IMR-90 (cell line): Measurements from ENCODE around the gene SF3B2. TPM values are rescaled to one million over a fixed set of nuclear protein-coding genes. Genes with fewer than 3 reads are reported as not detected.

Experiments used
- ATAC-seq: fragments of 200-7000 bp; cut with Tn5 transposase; 2 replicates; pipeline ENCODE4 v1.9.1; 2020; ENCODE audit warnings: low read depth, mild to moderate bottlenecking, moderate library complexity
- BruUV-seq: library from RNA; stranded (reverse); fragments of 400-500 nt; replicated peaks from 2 replicates; lab custom pipeline; 2021; lab: Mats Ljungman, UMichigan
- CTCF ChIA-PET: fragments of 300-600 bp; formaldehyde crosslinking; extraction: SDS; loops from one replicate; lab custom pipeline; 2021; ENCODE audit warnings: antibody characterized with exemption; lab: Yijun Ruan, JAX
- POLR2A ChIA-PET: fragments of 300-600 bp; sonication (Branson Sonifier 250); formaldehyde crosslinking; loops from one replicate; lab custom pipeline; 2022; ENCODE audit warnings: antibody characterized with exemption; ENCODE audit not compliant: unreplicated experiment; lab: Charles Lee
- DNase-seq: peaks from one replicate; pipeline ENCODE4 v3.0.0; 2013
- H2AFZ ChIP-seq: replicated peaks from 2 replicates; pipeline ENCODE3; 2013; ENCODE audit warnings: low read length, mild to moderate bottlenecking; ENCODE audit not compliant: poor library complexity
- H2AK5ac ChIP-seq: 2 replicates; pipeline ENCODE4 v1.6.1; 2013; ENCODE audit warnings: low read depth, low read length, inconsistent platforms
- H2AK9ac ChIP-seq: replicated peaks from 2 replicates; pipeline ENCODE3; 2013; ENCODE audit warnings: mild to moderate bottlenecking, low read depth, low read length, moderate library complexity; ENCODE audit not compliant: poor library complexity
- H2BK120ac ChIP-seq: 2 replicates; pipeline ENCODE4 v1.6.1; 2013; ENCODE audit warnings: low read depth, low read length, inconsistent platforms
- H2BK15ac ChIP-seq: 3 replicates; pipeline ENCODE4 v1.6.1; 2013; ENCODE audit warnings: low read depth, low read length, inconsistent platforms
- H2BK20ac ChIP-seq: 2 replicates; pipeline ENCODE4 v1.6.1; 2013; ENCODE audit warnings: low read depth, mild to moderate bottlenecking, inconsistent platforms, low read length, moderate library complexity
- H2BK5ac ChIP-seq: 2 replicates; pipeline ENCODE4 v1.6.1; 2013; ENCODE audit warnings: mild to moderate bottlenecking, low read depth, low read length, inconsistent platforms; ENCODE audit not compliant: poor library complexity, severe bottlenecking
- H3K14ac ChIP-seq: replicated peaks from 2 replicates; pipeline ENCODE4 v1.6.1; 2013; ENCODE audit warnings: low read depth, low read length, inconsistent platforms
- H3K18ac ChIP-seq: 2 replicates; pipeline ENCODE4 v1.6.1; 2013; ENCODE audit warnings: low read depth, low read length, control low read depth
- H3K23ac ChIP-seq: 2 replicates; pipeline ENCODE4 v1.6.1; 2013; ENCODE audit warnings: low read depth, low read length, inconsistent platforms
- H3K27ac ChIP-seq: 2 replicates; pipeline ENCODE4 v1.5.1; 2013; ENCODE audit warnings: mild to moderate bottlenecking, control low read depth, low read length; ENCODE audit not compliant: insufficient read depth
- H3K27me3 ChIP-seq: 2 replicates; pipeline ENCODE4 v1.6.1; 2013; ENCODE audit warnings: low read length; ENCODE audit not compliant: control insufficient read depth, insufficient read depth
- H3K36me3 ChIP-seq: 2 replicates; pipeline ENCODE4 v1.6.1; 2013; ENCODE audit warnings: low read length, mixed read lengths; ENCODE audit not compliant: control insufficient read depth, insufficient read depth
- H3K4ac ChIP-seq: 2 replicates; pipeline ENCODE4 v1.6.1; 2013; ENCODE audit warnings: low read depth, low read length, inconsistent platforms
- H3K4me1 ChIP-seq: 2 replicates; pipeline ENCODE4 v1.6.1; 2013; ENCODE audit warnings: low read length, mixed read lengths; ENCODE audit not compliant: control insufficient read depth, insufficient read depth
- H3K4me2 ChIP-seq: 2 replicates; pipeline ENCODE4 v1.6.1; 2013; ENCODE audit warnings: low read depth, mild to moderate bottlenecking, control low read depth, low read length, moderate library complexity
- H3K4me3 ChIP-seq: 2 replicates; pipeline ENCODE4 v1.5.1; 2013; ENCODE audit warnings: low read depth, mild to moderate bottlenecking, control low read depth, low read length, moderate library complexity; ENCODE audit not compliant: insufficient read depth
- H3K56ac ChIP-seq: 2 replicates; pipeline ENCODE4 v1.6.1; 2013; ENCODE audit warnings: low read length, inconsistent platforms; ENCODE audit not compliant: insufficient read depth; ENCODE audit errors: extremely low read depth
- H3K79me1 ChIP-seq, 2 experiments: 2 replicates each; pipeline ENCODE4 v1.6.1; 2013; ENCODE audit warnings: low read length in 2 of 2, inconsistent platforms in 1 of 2, low read depth in 1 of 2
- H3K9ac ChIP-seq: 2 replicates; pipeline ENCODE4 v1.6.1; 2013; ENCODE audit warnings: low read depth, low read length, control low read depth
- H3K9me1 ChIP-seq: 2 replicates; pipeline ENCODE4 v1.6.1; 2013; ENCODE audit warnings: low read length, inconsistent platforms; ENCODE audit not compliant: insufficient read depth
- H3K9me3 ChIP-seq: 2 replicates; pipeline ENCODE4 v1.6.1; 2013; ENCODE audit warnings: low read length; ENCODE audit not compliant: control insufficient read depth, insufficient read depth
- H4K20me1 ChIP-seq: 2 replicates; pipeline ENCODE4 v1.6.1; 2013; ENCODE audit warnings: low read length, inconsistent platforms; ENCODE audit not compliant: insufficient read depth
- H4K5ac ChIP-seq: 2 replicates; pipeline ENCODE4 v1.6.1; 2013; ENCODE audit warnings: mild to moderate bottlenecking, low read depth, low read length, control low read depth
- H4K8ac ChIP-seq, 2 experiments: 2 replicates each; pipeline ENCODE4 v1.6.1; 2013; ENCODE audit warnings: low read depth in 2 of 2, low read length in 2 of 2, control low read depth in 1 of 2, inconsistent platforms in 1 of 2
- H4K91ac ChIP-seq: 2 replicates; pipeline ENCODE4 v1.6.1; 2013; ENCODE audit warnings: low read depth, low read length, inconsistent platforms; ENCODE audit not compliant: insufficient read depth
- RAD21 ChIP-seq: IDR thresholded peaks from 2 replicates; pipeline ENCODE4 v1.6.1; 2012; ENCODE audit warnings: low read length, improper control_type of control experiment
- RCOR1 ChIP-seq: IDR thresholded peaks from 2 replicates; pipeline ENCODE4 v1.6.1; 2012; ENCODE audit warnings: mild to moderate bottlenecking, low read length, improper control_type of control experiment; ENCODE audit not compliant: insufficient replicate concordance
- RFX5 ChIP-seq: IDR thresholded peaks from 2 replicates; pipeline ENCODE4 v1.8.0; 2012; ENCODE audit warnings: low read depth, mild to moderate bottlenecking, low read length, moderate library complexity
- WGBS, 2 experiments: methylation state at CpG; one replicate each; pipeline versions ENCODE4 v1.1.5 to v1.1.7; 2013; ENCODE audit warnings: missing lambda C conversion rate in 2 of 2; ENCODE audit not compliant: insufficient read length in 1 of 2; ENCODE audit errors: extremely low coverage in 2 of 2; 5-methylcytosine and 5-hydroxymethylcytosine counted together
- dilution Hi-C: fragments of 300-500 bp; cut with HindIII; formaldehyde crosslinking; loops from one replicate; pipeline ENCODE4 v1.14.3; 2018; ENCODE audit warnings: low sequenced_read_pairs; ENCODE audit not compliant: unreplicated experiment
- in situ Hi-C: fragments of 300-500 bp; cut with MboI; formaldehyde crosslinking; loops from 3 replicates; pipeline ENCODE4 v1.14.3; 2019; ENCODE audit warnings: low sequenced_read_pairs, inconsistent platforms, mixed read lengths
- intact Hi-C: fragments of 100-400 bp; cut with micrococcal nuclease; formaldehyde crosslinking; loops from 2 replicates; pipeline ENCODE4 v1.10.0; 2022
- polyA plus RNA-seq, 3 experiments: library from polyadenylated mRNA; depleted of rRNA; stranded (reverse); fragments of >200 nt; gene quantifications; 2 replicates each; pipeline ENCODE4 v1.2.3, GENCODE V29; 2012; ENCODE audit warnings: low replicate concordance in 1 of 3
- total RNA-seq: library from RNA; depleted of rRNA; stranded (reverse); fragments of >200 nt; gene quantifications from 2 replicates; pipeline ENCODE4 v1.2.3, GENCODE V29; 2012

SF3B2 gene
- total and polyA plus RNA-seq, 2 of the 4 experiments (the other 2 are of a cell fraction) = 120 to 122 TPM

DNA sequence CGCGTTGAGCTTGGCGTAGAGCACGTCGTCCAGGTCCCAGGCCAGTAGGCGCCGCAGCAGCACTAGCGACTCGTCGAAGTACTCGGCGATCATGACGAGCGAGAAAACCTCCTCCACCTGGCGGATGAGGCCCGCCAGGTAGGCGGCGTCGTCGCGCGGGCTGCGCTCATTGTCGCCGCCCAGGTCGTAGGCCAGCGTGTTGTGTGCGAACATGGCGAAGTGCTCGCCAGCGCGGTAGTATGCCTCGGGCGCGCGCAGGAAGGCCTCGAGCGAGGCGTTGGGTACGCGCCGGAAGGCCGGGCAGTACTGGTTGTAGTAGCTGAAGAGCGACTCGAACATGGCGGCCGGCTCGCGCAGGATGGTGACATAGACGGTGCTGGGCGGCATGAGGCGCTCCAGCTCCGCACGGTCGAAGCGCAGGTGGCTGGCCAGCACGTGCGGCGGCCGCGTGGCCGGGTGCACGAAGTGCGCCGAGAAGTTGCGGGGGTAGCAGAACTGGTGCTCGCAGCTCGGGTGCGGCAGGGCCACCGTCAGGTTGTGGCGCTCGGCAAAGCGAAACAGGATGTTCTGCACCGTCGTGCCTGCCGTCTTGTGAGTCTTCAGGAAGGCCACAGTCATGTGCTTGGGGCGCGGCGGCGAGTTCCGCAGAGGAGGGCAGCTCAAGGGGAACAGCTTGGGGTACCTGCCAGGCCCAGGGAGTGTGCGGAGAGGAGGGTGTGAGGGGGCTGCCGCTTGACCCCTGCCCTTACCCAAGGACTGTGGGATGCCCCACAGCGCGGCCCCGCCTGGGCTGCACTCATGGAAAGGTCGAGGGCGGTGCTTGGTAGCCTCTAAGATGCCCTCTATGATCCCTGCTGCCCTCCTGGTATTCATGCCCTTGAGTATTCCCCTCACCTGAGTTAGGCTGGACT is 8.9 kb upstream of the SF3B2 start:
- H4K8ac ChIP-seq = no peak overlapping the region
- no peak overlapping the region for H4K5ac ChIP-seq
- no peak overlapping the region for H2BK20ac ChIP-seq
- no peaks in the 10 kb centered on the region for H3K79me1 ChIP-seq
- H2BK120ac ChIP-seq = no peak overlapping the region
- no peak overlapping the region for H3K27ac ChIP-seq
- H2BK5ac ChIP-seq = no peak overlapping the region
- no peak for ATAC-seq
- H3K14ac ChIP-seq = no peak overlapping the region
- H3K9me1 ChIP-seq = no peaks in the 10 kb centered on the region
- CTCF ChIA-PET = interaction anchor here (0.6 to 1.5 kb wide), 2 partner anchors 37 to 979 kb away, joined by 3 read pairs; no protein-coding TSS in a partner anchor
- no peak overlapping the region for H3K56ac ChIP-seq
- H2AK9ac ChIP-seq = no peak overlapping the region
- H3K9ac ChIP-seq = no peak overlapping the region
- no peak overlapping the region for H4K91ac ChIP-seq
- no peak overlapping the region for H3K23ac ChIP-seq
- no peak overlapping the region for H2BK15ac ChIP-seq
- no peak for DNase-seq
- H4K20me1 ChIP-seq = 0 out of 2 replicates have a peak, but pooled peaks cover 3% of the 10 kb centered on the region
- dilution Hi-C loops = no loop called here
- H2AFZ ChIP-seq = no peak overlapping the region
- 95% methylated on average over 67 of the region's 88 CpGs; no CpG with 5 or more reads in 1 of the 2 experiments for WGBS, 2 experiments
- no peak overlapping the region for H2AK5ac ChIP-seq
- H3K4me1 ChIP-seq = no peaks in the 10 kb centered on the region; the same call in 1 of the 2 replicates
- H3K27me3 ChIP-seq = peaks cover 33% of the 10 kb centered on the region
- H3K4me2 ChIP-seq = no peak overlapping the region
- no peak for TF ChIP-seq RAD21
- no peak for TF ChIP-seq RFX5
- no peak for TF ChIP-seq RCOR1
- no peak overlapping the region for H3K4me3 ChIP-seq
- no TSS peak for BruUV-seq
- H3K18ac ChIP-seq = no peak overlapping the region
- no peaks in the 10 kb centered on the region; the same call in 1 of the 2 replicates for H3K9me3 ChIP-seq
- intact Hi-C loops = no loop called here
- H3K36me3 ChIP-seq = no peaks in the 10 kb centered on the region
- in situ Hi-C loops = no loop called here
- no peak overlapping the region for H3K4ac ChIP-seq
- POLR2A ChIA-PET = no interaction called here
